CD1c-positive myeloid dendritic cell (primary cell): ENCODE results near the gene C5orf47.
A peak's percentile ranks its signal among the peaks of the same experiment; 100 is the strongest.

ENCODE experiments used
- DNase-seq: peaks from one replicate; pipeline ENCODE4 v3.0.0-alpha.2; 2016; ENCODE audit errors: extremely low spot score

Gene C5orf47

DNA sequence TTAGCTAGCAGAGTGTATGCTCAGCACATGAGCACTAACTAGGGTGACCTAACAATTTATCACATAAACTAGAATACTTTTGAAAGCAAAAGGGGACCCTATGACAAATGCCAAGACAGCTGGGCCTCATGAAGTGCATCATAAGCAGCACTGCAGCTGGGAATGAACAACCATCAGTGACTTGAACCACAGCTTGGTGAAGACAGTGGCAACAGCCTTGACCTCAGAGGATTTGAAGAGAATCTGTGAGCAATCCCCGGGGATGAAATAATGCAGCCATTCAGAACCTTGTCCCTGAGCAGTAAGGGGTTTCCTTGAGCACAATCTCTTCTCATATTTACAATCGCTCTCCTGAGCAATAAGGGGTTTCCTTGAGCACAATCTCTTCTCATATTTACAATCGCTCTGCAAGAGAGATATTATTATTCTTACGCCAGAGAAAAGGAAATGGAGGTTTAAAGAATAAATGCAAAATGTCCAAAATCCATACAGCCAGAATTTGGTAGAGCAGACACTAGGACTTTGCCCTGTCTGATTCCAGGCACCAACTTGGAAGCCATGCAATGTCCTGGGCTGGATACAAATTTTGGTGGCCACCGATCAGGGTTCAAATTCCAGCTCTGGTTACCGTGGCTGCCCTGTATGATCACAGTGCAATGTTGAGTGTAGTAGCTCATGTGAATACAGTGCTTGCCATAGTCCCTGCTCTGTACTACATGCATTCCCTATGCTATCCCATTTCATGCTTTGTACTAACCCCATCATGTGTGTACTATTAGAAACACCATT, 55.7 kb downstream of the C5orf47 start:
- no peak for DNase-seq

DNA sequence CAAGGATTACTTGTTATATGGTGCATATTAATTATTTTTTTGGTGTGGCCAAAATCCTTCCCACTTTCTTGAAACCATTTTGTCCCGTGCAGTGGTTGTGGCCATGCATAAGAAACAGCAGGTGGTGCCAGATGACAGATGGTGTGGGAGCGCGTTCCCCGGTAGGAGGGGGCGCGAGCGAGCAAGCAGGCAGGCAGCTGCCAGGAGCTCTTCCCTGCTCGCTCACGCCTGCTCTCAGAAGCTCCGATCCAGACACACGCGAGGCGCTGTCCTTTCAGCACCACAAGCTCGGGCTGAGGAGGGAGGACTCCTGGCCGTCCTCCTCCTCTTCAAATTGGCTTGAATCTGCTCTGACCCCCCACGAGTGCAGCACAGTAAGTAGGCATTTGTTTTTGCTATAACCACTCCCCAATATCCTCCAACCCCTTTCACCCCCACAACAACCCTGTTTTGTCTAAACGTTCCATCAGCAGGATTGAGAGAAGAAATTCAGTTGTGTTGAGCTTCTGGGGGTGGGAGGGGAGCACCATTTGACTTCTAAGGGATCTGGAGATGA, 56.6 kb downstream of the C5orf47 start, which contains the start of gene NSG2:
NSG2 (plus strand) TSS at position 237 of the 556 bp plus-strand sequence. CDS start 1,050 bp downstream, outside the sequence.
- DNase-seq: peak; percentile 37

DNA sequence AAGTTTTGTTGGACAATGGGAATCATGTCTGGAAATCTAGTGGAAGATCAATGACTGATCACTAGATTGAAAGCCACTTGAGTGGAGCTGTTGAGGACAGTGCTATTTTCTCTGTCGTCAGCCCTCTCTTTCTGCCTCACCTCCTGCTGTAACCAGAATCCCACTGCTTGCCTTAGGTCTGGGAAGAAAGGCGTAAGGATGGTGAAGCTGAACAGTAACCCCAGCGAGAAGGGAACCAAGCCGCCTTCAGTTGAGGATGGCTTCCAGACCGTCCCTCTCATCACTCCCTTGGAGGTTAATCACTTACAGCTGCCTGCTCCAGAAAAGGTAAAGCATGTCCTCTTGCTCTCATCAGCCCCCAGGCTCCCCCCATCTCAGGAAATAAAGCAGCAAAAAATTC, 57.6 kb downstream of the C5orf47 start:
- DNase-seq: no peak

DNA sequence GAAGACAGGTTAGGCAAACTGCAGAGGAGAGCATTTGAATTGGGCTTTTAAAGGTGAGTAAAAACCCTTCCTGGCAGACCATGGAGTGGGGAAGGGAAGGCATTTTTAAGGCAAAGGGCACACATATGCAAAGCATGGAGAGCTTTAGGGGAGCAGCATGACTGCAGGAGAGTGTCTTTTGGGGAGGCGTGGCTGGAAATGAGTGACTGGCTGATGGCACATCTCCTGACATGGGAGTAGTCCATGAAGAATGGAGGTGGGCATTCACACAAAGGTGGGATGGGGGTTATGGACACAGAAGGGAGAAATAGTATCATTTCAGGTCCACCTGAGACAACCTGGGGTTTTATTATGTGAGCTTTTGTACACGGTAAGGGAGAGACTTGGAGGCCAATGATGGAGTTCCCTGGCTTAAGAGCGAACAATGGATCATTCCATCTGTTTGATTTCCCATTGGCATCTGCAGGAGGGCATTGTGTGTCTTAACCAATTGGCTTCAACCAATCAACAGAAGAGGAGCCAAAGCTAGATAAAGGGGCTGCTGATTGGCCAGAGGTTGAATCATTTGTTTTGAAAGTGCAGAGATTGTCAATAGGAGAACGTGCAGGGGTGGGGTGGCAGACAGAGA, 58.6 kb downstream of the C5orf47 start:
- DNase-seq: no peak

DNA sequence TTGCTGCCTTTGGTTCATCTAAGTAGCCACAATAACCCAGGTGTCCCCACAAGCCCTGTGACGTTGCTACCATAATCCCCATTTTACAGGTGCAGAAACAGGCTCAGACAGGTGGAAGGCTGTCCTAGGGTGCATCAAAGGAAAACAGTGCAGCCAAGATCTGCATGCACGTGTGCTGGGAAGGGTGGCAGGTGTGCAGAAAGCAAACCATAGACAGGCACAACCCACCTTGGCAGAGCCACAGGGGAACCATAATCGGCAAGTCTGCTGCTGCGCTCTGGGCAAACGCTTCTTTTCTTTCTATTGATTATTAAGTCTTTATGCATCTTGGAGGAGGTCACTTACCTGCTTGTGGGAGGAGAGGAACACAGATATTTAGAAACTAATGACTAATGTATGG, 63.7 kb downstream of the C5orf47 start:
- DNase-seq: no peak

DNA sequence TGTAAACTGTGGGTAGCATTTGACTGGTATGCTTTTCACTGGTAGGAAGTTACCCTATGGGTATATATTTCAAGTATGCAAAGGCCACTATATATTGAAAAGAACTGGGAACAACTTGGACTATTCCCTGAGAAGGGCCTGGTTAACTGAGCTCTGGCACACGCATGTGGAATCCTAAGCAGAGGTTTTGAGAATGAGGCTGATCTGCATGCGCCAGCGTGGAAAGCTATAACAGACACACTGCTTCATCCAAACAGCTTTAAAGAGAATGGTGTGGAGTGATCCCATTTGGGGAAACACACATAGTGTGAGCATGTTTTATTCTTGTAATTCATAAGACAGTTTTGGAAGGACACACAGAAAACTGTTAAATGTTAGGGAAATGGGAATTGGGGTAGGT, 64.9 kb downstream of the C5orf47 start:
- DNase-seq: no peak
